HepG2 (cell line): Measurements from ENCODE around the gene TYROBP. TPM values are rescaled to one million over a fixed set of nuclear protein-coding genes. Genes with fewer than 3 reads are reported as not detected.

Experiments used
- ATRX ChIP-seq: sonication (generic); formaldehyde crosslinking; IDR thresholded peaks from 2 replicates; pipeline ENCODE4 v1.4.0; 2020; ENCODE audit warnings: missing genetic modification reagents, borderline replicate concordance
- HNRNPK ChIP-seq: fragments of 200-400 bp; formaldehyde crosslinking; IDR thresholded peaks from 2 replicates; pipeline ENCODE4 v1.6.1; 2018; ENCODE audit warnings: low read length, low read depth, moderate library complexity, mild to moderate bottlenecking; ENCODE audit not compliant: poor library complexity, severe bottlenecking
- HNRNPLL ChIP-seq: fragments of 200-400 bp; formaldehyde crosslinking; IDR thresholded peaks from 2 replicates; pipeline ENCODE4 v1.6.1; 2017; ENCODE audit warnings: mild to moderate bottlenecking, low read depth, low read length; ENCODE audit not compliant: poor library complexity, severe bottlenecking
- KDM1A ChIP-seq: IDR thresholded peaks from 2 replicates; pipeline ENCODE4 v1.6.1; 2016; ENCODE audit warnings: missing compliant biosample characterization
- KDM5B ChIP-seq: sonication (generic); formaldehyde crosslinking; IDR thresholded peaks from 2 replicates; pipeline ENCODE4 v1.4.0; 2020; ENCODE audit warnings: missing genetic modification reagents, mild to moderate bottlenecking, borderline replicate concordance
- KLF13 ChIP-seq: sonication (generic); formaldehyde crosslinking; IDR thresholded peaks from 2 replicates; pipeline ENCODE4 v1.4.0; 2020; ENCODE audit warnings: mild to moderate bottlenecking, missing genetic modification reagents
- MTERF4 ChIP-seq: sonication (generic); formaldehyde crosslinking; IDR thresholded peaks from 2 replicates; pipeline ENCODE4 v1.8.0; 2023; ENCODE audit warnings: mild to moderate bottlenecking, missing genetic modification reagents
- NFE2L2 ChIP-seq: fragments of 150-350 bp; IDR thresholded peaks from 2 replicates; pipeline ENCODE4 v1.6.1; 2014; ENCODE audit warnings: low read length
- PREB ChIP-seq: sonication (generic); formaldehyde crosslinking; IDR thresholded peaks from 2 replicates; pipeline ENCODE4 v1.4.0; 2020; ENCODE audit warnings: missing genetic modification reagents
- REL ChIP-seq: sonication (generic); formaldehyde crosslinking; conservative IDR thresholded peaks from 2 replicates; pipeline ENCODE4 v1.8.0; 2022; ENCODE audit warnings: mild to moderate bottlenecking, missing genetic modification reagents, moderate library complexity
- ZKSCAN8 ChIP-seq: IDR thresholded peaks from 2 replicates; pipeline ENCODE4 v1.6.1; 2016; ENCODE audit warnings: borderline replicate concordance, missing genetic modification reagents, missing compliant biosample characterization
- ZMYM3 ChIP-seq: sonication (generic); formaldehyde crosslinking; IDR thresholded peaks from 2 replicates; pipeline ENCODE4 v1.5.1; 2020; ENCODE audit warnings: mild to moderate bottlenecking, missing genetic modification reagents
- ZNF432 ChIP-seq: sonication (generic); formaldehyde crosslinking; IDR thresholded peaks from 2 replicates; pipeline ENCODE4 v1.5.0; 2020; ENCODE audit warnings: missing genetic modification reagents, mild to moderate bottlenecking, borderline replicate concordance
- ZNF557 ChIP-seq: sonication (generic); formaldehyde crosslinking; IDR thresholded peaks from 2 replicates; pipeline ENCODE4 v1.4.0; 2020; ENCODE audit warnings: missing genetic modification reagents
- ZNF737 ChIP-seq: sonication (generic); formaldehyde crosslinking; IDR thresholded peaks from 2 replicates; pipeline ENCODE4 v1.5.0; 2020; ENCODE audit warnings: missing genetic modification reagents, mild to moderate bottlenecking, borderline replicate concordance
- ZXDC ChIP-seq: sonication (generic); formaldehyde crosslinking; IDR thresholded peaks from 2 replicates; pipeline ENCODE4 v1.5.0; 2020; ENCODE audit warnings: mild to moderate bottlenecking, missing genetic modification reagents
- polyA plus RNA-seq, 8 experiments: library from polyadenylated mRNA; depleted of rRNA in 3 of 8; stranded (reverse) in 7 of 8; unstranded in 1 of 8; fragments of >200 nt; fragmentation: Illumina TruSeq in 4 of 8; extraction: Trizol in 4 of 8; gene quantifications; 2 replicates each; pipeline versions ENCODE4 v1.2.1 to v1.2.3, GENCODE V29; 2011 to 2016; ENCODE audit warnings: low read depth in 4 of 8, missing spikeins in 1 of 8, mixed read lengths in 1 of 8; ENCODE audit not compliant: insufficient read depth in 1 of 8
- total RNA-seq, 5 experiments: library from RNA; depleted of rRNA; stranded (reverse); fragments of >200 nt; fragmentation: Illumina TruSeq; extraction: Trizol; gene quantifications; 2 replicates each; pipeline ENCODE4 v1.2.3, GENCODE V29; 2016; ENCODE audit warnings: low read depth in 1 of 5
- TF ChIP-seq, protein P1 (sequence below): sonication (generic); formaldehyde crosslinking; conservative IDR thresholded peaks from 2 replicates; pipeline ENCODE4 v1.4.0; 2020; ENCODE audit warnings: missing genetic modification reagents
- TF ChIP-seq, protein P2 (sequence below): sonication (generic); formaldehyde crosslinking; IDR thresholded peaks from 2 replicates; pipeline ENCODE4 v1.5.0; 2020; ENCODE audit warnings: mild to moderate bottlenecking, missing genetic modification reagents
- TF ChIP-seq, protein P3 (sequence below): sonication (generic); formaldehyde crosslinking; IDR thresholded peaks from 2 replicates; pipeline ENCODE4 v1.4.0; 2020; ENCODE audit warnings: missing genetic modification reagents, low read depth, mild to moderate bottlenecking, borderline replicate concordance
- TF ChIP-seq, protein P4 (sequence below): sonication (generic); formaldehyde crosslinking; IDR thresholded peaks from 2 replicates; pipeline ENCODE4 v1.8.1; 2023; ENCODE audit warnings: missing genetic modification reagents, mild to moderate bottlenecking, borderline replicate concordance

Gene TYROBP
- total and polyA plus RNA-seq, 2 of the 13 experiments (the other 11 are each of a cell fraction or from before 2014, with no cell fraction given): not detected

GRCh38 chr19:35931161-35931873, 23.2 kb upstream of the TYROBP start (continued):
- TF ChIP-seq, protein P1, sequence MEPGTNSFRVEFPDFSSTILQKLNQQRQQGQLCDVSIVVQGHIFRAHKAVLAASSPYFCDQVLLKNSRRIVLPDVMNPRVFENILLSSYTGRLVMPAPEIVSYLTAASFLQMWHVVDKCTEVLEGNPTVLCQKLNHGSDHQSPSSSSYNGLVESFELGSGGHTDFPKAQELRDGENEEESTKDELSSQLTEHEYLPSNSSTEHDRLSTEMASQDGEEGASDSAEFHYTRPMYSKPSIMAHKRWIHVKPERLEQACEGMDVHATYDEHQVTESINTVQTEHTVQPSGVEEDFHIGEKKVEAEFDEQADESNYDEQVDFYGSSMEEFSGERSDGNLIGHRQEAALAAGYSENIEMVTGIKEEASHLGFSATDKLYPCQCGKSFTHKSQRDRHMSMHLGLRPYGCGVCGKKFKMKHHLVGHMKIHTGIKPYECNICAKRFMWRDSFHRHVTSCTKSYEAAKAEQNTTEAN: no peak
- TF ChIP-seq, protein P2, sequence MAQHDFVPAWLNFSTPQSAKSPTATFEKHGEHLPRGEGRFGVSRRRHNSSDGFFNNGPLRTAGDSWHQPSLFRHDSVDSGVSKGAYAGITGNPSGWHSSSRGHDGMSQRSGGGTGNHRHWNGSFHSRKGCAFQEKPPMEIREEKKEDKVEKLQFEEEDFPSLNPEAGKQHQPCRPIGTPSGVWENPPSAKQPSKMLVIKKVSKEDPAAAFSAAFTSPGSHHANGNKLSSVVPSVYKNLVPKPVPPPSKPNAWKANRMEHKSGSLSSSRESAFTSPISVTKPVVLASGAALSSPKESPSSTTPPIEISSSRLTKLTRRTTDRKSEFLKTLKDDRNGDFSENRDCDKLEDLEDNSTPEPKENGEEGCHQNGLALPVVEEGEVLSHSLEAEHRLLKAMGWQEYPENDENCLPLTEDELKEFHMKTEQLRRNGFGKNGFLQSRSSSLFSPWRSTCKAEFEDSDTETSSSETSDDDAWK: no peak
- TF ChIP-seq ZNF557 (no peak), ZMYM3 (CRISPR knock-in tag) (no peak), ZNF432 (CRISPR knock-in tag) (no peak), KDM5B (peak; percentile 89; the same call in 1 of the 2 replicates), KLF13 (CRISPR knock-in tag) (peak; percentile 72; the same call in 1 of the 2 replicates), ATRX (no peak), MTERF4 (CRISPR knock-in tag) (no peak), REL (CRISPR knock-in tag) (no peak), ZKSCAN8 (CRISPR knock-in tag) (peak; percentile 54; the same call in 1 of the 2 replicates), HNRNPLL (peak; percentile 70), NFE2L2 (no peak), HNRNPK (peak; percentile 62), ZNF737 (CRISPR knock-in tag) (no peak), KDM1A (peak; percentile 15; the same call in 1 of the 2 replicates), PREB (CRISPR knock-in tag) (no peak), ZXDC (no peak)
- TF ChIP-seq, protein P3, sequence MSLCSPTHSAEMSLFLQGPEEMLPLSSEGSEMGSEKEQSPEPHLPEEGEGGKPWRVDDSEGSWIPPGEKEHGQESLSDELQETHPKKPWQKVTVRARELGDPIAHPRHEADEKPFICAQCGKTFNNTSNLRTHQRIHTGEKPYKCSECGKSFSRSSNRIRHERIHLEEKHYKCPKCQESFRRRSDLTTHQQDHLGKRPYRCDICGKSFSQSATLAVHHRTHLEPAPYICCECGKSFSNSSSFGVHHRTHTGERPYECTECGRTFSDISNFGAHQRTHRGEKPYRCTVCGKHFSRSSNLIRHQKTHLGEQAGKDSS (CRISPR knock-in tag): no peak
- TF ChIP-seq, protein P4, sequence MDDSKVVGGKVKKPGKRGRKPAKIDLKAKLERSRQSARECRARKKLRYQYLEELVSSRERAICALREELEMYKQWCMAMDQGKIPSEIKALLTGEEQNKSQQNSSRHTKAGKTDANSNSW: no peak
